Spinal cord (tissue), 10 donors: ENCODE measurements around the gene REEP5. TPM values are rescaled to one million over a fixed set of nuclear protein-coding genes. Genes with fewer than 3 reads are reported as not detected.
"Not testable (repeated sequence)": the region's sequence is repeated elsewhere in the genome, so short reads cannot be mapped to it uniquely, and the experiment has no call there.

ENCODE experiments used
- DNase-seq, 6 donors: peaks; one replicate each; pipeline versions ENCODE4 v3.0.0 to v3.0.0-alpha.2; 2013 to 2015; ENCODE audit warnings: low spot score in 6 of 6, low read depth in 4 of 6
- H3K27ac ChIP-seq: one replicate; pipeline ENCODE4 v1.5.1; 2013; ENCODE audit warnings: low read depth, low read length, control low read depth
- H3K27me3 ChIP-seq: one replicate; pipeline ENCODE4 v1.6.1; 2013; ENCODE audit warnings: low read length; ENCODE audit not compliant: control insufficient read depth, insufficient read depth
- H3K36me3 ChIP-seq: one replicate; pipeline ENCODE4 v1.6.1; 2013; ENCODE audit warnings: low read length; ENCODE audit not compliant: control insufficient read depth, insufficient read depth
- H3K4me1 ChIP-seq: one replicate; pipeline ENCODE4 v1.6.1; 2013; ENCODE audit warnings: low read length; ENCODE audit not compliant: control insufficient read depth, insufficient read depth
- H3K4me3 ChIP-seq: one replicate; pipeline ENCODE4 v1.5.1; 2013; ENCODE audit warnings: low read depth, low read length, control low read depth
- H3K9me3 ChIP-seq: one replicate; pipeline ENCODE4 v1.6.1; 2013; ENCODE audit warnings: low read length; ENCODE audit not compliant: control insufficient read depth, insufficient read depth
- WGBS: methylation state at CpG from one replicate; pipeline ENCODE4 v1.1.5; 2013; ENCODE audit warnings: missing lambda C conversion rate; ENCODE audit not compliant: insufficient coverage; 5-methylcytosine and 5-hydroxymethylcytosine counted together
- long read RNA-seq, 4 donors: transcript quantifications; one replicate each; lab custom pipeline, GENCODE V29; 2026
- polyA plus RNA-seq, 2 donors: library from polyadenylated mRNA; unstranded; fragments of 120-200 nt; gene quantifications; one replicate each; pipeline ENCODE4 v1.2.1, GENCODE V29; 2013; ENCODE audit not compliant: insufficient read length in 2 of 2
- total RNA-seq, 2 donors: library from RNA; depleted of rRNA in 1 of 2; stranded (reverse); fragments of 120-200 nt in 1 of 2; fragments of >200 nt in 1 of 2; gene quantifications; one replicate each; pipeline versions ENCODE4 v1.2.3 to v1.2.4, GENCODE V29; 2013 to 2014
- donor health status: healthy.

Gene REEP5
- total RNA-seq (100 to 1,000 TPM in 1 of 2 donors, 10 to 100 TPM in 1; 57.2 to 152 TPM), polyA plus RNA-seq (100 to 1,000 TPM; 156 to 201 TPM)
- long read RNA-seq, donor 1, transcript REEP5-202 (5 exons, 3,326 nt), result major isoform, 118 of 138 reads
- long read RNA-seq, donor 1, partial matches to known transcripts, result 19 of 138 reads
- long read RNA-seq, donor 1, other reads (novel, unspliced or antisense), result 0 of 138 reads
- long read RNA-seq, donor 2, transcript REEP5-202 (5 exons, 3,326 nt), result major isoform, 40 of 46 reads
- long read RNA-seq, donor 2, partial matches to known transcripts, result 5 of 46 reads
- long read RNA-seq, donor 2, other reads (novel, unspliced or antisense), result 0 of 46 reads
- long read RNA-seq, donor 3, transcript REEP5-202 (5 exons, 3,326 nt), result major isoform, 52 of 58 reads
- long read RNA-seq, donor 3, partial matches to known transcripts, result 6 of 58 reads
- long read RNA-seq, donor 3, other reads (novel, unspliced or antisense), result 0 of 58 reads
- long read RNA-seq, donor 4, transcript REEP5-202 (5 exons, 3,326 nt), result major isoform, 64 of 64 reads
- long read RNA-seq, donor 4, partial matches to known transcripts, result 0 of 64 reads
- long read RNA-seq, donor 4, other reads (novel, unspliced or antisense), result 0 of 64 reads

DNA sequence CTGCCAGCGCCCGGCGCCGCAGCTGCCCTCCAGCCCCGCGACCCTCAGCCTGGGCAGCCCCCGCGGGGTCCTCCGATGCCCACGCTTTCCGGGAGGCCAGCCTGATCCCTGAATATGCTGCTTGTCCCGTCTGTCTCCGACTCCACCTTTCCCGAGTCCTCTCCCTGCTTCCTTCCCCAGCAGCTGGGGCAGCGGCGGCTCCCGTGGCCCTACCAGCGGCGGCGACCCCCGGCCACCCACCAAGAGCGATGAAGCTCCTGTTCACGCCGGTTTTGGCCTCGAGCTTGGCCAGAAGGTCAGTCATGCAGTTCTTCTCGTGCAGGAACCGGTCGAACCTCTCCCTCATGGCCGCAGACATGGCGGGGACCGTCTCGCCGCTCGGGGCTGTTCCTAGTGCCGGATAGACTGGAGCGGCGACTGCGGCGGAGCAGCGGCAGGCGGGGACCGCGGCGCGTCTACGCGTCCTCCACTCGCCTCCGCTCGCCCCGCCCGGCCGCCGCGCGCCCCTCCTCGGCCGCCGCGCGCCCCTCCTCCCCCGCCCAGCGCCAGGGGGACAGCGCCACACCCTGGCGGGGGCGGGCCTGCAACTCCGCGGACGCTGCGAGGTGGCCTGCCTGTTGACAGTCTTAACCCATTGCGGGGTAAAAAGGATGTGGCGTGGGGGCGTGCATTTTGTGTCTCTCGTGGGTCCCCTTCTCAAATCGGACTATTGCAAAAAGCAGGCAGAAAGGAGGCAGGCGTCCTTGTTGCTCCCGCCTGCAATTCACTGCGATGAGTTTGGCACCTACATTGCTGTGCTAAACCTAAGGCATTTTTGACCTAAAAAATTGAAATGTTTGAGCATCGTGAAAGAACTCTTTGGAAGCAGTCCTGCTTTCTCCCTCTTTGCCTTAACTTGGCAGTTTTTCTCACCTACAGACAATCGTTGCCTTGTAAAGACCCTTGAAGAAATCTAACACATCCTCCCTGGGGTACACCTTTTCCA, at the start of gene REEP5:
Gene REEP5 (minus strand): TSS at position 395 of the 985 bp plus-strand sequence. CDS start 37 bp downstream, at position 358.
- under 1% methylated on average over 80 of the region's 80 CpGs for WGBS
- peaks cover 9% of the 10 kb centered on the region for H3K4me1 ChIP-seq
- H3K36me3 ChIP-seq, result peaks cover 12% of the 10 kb centered on the region
- no peaks in the 10 kb centered on the region for H3K9me3 ChIP-seq
- H3K4me3 ChIP-seq, result peak within 1 kb of the TSS; percentile 77
- DNase-seq, result peak; percentile 52 to 95 (median 79)
- H3K27me3 ChIP-seq, result no peaks in the 10 kb centered on the region
- H3K27ac ChIP-seq, result peak within 1 kb of the TSS; percentile 92

GRCh38 chr5:112971276-112971675, 49.2 kb upstream of the REEP5 start:
- Histone ChIP-seq H3K4me1 (peaks cover 6% of the 10 kb centered on the region), H3K36me3 (no peaks in the 10 kb centered on the region), H3K27me3 (no peaks in the 10 kb centered on the region), H3K4me3 (no peak overlapping the region), H3K9me3 (no peaks in the 10 kb centered on the region), H3K27ac (no peak overlapping the region)
- no peak for DNase-seq
- WGBS, result 100% methylated on average over 1 of the region's 4 CpGs

DNA sequence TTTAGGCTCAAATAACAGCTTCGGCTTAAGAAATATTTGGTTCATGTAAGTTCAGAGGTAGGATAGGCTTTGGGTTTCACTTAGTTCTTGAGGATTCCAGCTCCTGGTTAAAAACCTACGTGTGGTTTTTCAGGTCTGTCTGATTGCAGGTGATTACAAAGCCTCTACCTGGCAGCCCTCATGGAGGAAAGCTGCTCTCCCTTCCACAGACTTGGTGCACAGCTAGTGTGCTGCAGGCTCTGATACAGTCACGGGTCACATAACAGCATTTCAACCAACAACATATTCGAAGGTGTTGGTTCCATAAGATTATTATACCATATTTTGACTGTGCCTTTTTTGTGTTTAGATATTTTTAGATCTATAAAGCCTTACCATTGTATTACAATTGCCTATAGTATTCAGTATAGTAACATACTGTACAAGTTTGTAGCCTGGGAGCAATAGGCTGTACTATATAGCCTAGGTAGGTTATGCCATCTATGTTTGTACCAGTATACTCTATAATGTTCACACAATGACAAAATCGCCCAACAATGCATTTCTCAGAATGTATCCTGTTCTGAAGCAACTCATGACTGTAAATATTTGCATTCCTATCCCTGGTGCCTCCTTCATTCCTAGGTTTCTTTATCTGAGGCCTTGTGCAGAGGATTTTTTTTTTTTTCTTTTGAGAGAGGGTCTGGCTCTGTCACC, 46.5 kb upstream of the REEP5 start:
- Histone ChIP-seq H3K9me3 (no peaks in the 10 kb centered on the region), H3K27ac (no peak overlapping the region), H3K4me1 (no peaks in the 10 kb centered on the region), H3K36me3 (no peaks in the 10 kb centered on the region), H3K4me3 (no peak overlapping the region), H3K27me3 (no peaks in the 10 kb centered on the region)
- WGBS, result 100% methylated on average over 1 of the region's 5 CpGs
- no peak for DNase-seq

- Histone ChIP-seq H3K4me3 (no peak overlapping the region), H3K9me3 (no peaks in the 10 kb centered on the region), H3K27ac (no peak overlapping the region), H3K36me3 (no peaks in the 10 kb centered on the region), H3K4me1 (no peaks in the 10 kb centered on the region), H3K27me3 (no peaks in the 10 kb centered on the region)
- no peak for DNase-seq
- 95% methylated on average over 3 of the region's 6 CpGs for WGBS
These were observed 45.6 kb upstream of the REEP5 start for GRCh38 chr5:112967520-112968083.

- no peak overlapping the region for H3K4me3 ChIP-seq
- H3K27ac ChIP-seq, result no peak overlapping the region
- no peaks in the 10 kb centered on the region for H3K27me3 ChIP-seq
- H3K4me1 ChIP-seq, result no peaks in the 10 kb centered on the region
- no CpG with 5 or more reads among the region's 8 CpGs for WGBS
- no peaks in the 10 kb centered on the region for H3K9me3 ChIP-seq
- H3K36me3 ChIP-seq, result no peaks in the 10 kb centered on the region
- DNase-seq, result no peak
These were observed 43.8 kb upstream of the REEP5 start for GRCh38 chr5:112965733-112966306.

- WGBS, result 100% methylated on average over 1 of the region's 3 CpGs
- H3K4me1 ChIP-seq, H3K4me3 ChIP-seq, DNase-seq, H3K9me3 ChIP-seq, H3K27me3 ChIP-seq, H3K36me3 ChIP-seq, H3K27ac ChIP-seq: not testable (repeated sequence)
These were observed 41.3 kb upstream of the REEP5 start for GRCh38 chr5:112963374-112963733.

DNA sequence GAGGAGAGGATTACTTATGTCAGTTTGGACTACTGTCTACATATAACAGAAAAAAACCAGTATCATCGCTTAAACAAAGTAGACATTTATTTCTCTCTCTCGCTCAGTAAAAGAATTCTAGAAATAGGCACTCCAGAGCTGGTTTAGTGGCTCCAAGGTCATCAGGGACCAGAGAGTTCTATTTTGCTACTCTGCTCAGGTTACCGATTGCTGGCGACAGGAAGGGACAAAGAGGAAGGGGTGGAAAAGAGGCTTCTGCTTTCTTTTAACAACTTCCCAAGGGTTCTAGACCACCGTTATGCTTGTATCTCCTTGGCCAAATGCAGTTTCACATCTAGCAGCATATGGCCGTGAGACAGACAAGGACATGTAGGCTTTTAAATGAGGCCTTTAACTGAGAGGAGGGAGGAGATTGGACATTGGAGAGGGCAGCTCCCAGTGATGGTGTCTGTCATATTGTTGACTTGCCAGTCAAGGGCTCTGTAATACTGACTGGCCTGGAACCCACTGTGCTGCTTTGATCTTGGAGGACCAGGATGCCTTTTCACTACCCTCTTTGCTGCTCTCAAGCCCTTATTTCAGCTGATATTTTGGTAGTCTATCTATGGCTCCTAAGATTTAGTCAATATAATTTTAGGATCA, 39.0 kb upstream of the REEP5 start:
- H3K4me3 ChIP-seq, result no peak overlapping the region
- no peaks in the 10 kb centered on the region for H3K36me3 ChIP-seq
- H3K9me3 ChIP-seq, result no peaks in the 10 kb centered on the region
- DNase-seq, result no peak
- H3K27ac ChIP-seq, result no peak overlapping the region
- no peaks in the 10 kb centered on the region for H3K27me3 ChIP-seq
- WGBS, result 89% methylated on average over 3 of the region's 6 CpGs
- peaks cover 3% of the 10 kb centered on the region for H3K4me1 ChIP-seq

- H3K27me3 ChIP-seq, result no peaks in the 10 kb centered on the region
- WGBS, result no CpG with 5 or more reads among the region's 1 CpG
- no peak overlapping the region for H3K27ac ChIP-seq
- no peak overlapping the region for H3K4me3 ChIP-seq
- H3K9me3 ChIP-seq, result no peaks in the 10 kb centered on the region
- DNase-seq, result peak in 1 of 6 donors; percentile 48
- H3K36me3 ChIP-seq, result no peaks in the 10 kb centered on the region
- H3K4me1 ChIP-seq, result peaks cover 3% of the 10 kb centered on the region
These were observed 38.3 kb upstream of the REEP5 start for GRCh38 chr5:112960315-112960714.
